Left cardiac atrium (tissue), 4 donors: ENCODE measurements around the gene TFAP2E. TPM values are rescaled to one million over a fixed set of nuclear protein-coding genes. Genes with fewer than 3 reads are reported as not detected.

Experiments
- ATAC-seq, 2 donors: fragments of 200-7000 bp; cut with Tn5 transposase; one replicate each; pipeline ENCODE4 v1.9.1; 2020; ENCODE audit warnings: mild to moderate bottlenecking in 2 of 2, moderate library complexity in 2 of 2
- DNase-seq: peaks from one replicate; pipeline ENCODE4 v3.0.0-alpha.2; 2020
- intact Hi-C, 2 donors: fragments of 100-400 bp; cut with DNase I; formaldehyde crosslinking; loops; one replicate each; pipeline versions ENCODE4 v1.14.1 to v1.15.1; 2022 to 2023
- long read RNA-seq: library from polyadenylated mRNA; unstranded; transcript quantifications from one replicate; pipeline ENCODE4 v2.0.0, GENCODE V29; 2021
- total RNA-seq, 2 donors: library from RNA; stranded (reverse); fragmentation: NEBNext Ultra II Directional; extraction: Animal tissue kit (Norgen Biotek cat#: 25700); gene quantifications; one replicate each; pipeline ENCODE4 v1.2.1, GENCODE V29; 2021
- donor health status: DM: no; HTN: yes; CAD: no.
- donor health status: DM: no; HTN: yes; CAD: no; lungs with severe emphysema.
- donor health status: DM: yes; HTN: yes; CAD: no.
- donor health status: Dilated cardiomyopathy.

The TFAP2E gene
- total RNA-seq: under 1 TPM; 0.32 to 0.47 TPM
- long read RNA-seq: 0 reads

DNA sequence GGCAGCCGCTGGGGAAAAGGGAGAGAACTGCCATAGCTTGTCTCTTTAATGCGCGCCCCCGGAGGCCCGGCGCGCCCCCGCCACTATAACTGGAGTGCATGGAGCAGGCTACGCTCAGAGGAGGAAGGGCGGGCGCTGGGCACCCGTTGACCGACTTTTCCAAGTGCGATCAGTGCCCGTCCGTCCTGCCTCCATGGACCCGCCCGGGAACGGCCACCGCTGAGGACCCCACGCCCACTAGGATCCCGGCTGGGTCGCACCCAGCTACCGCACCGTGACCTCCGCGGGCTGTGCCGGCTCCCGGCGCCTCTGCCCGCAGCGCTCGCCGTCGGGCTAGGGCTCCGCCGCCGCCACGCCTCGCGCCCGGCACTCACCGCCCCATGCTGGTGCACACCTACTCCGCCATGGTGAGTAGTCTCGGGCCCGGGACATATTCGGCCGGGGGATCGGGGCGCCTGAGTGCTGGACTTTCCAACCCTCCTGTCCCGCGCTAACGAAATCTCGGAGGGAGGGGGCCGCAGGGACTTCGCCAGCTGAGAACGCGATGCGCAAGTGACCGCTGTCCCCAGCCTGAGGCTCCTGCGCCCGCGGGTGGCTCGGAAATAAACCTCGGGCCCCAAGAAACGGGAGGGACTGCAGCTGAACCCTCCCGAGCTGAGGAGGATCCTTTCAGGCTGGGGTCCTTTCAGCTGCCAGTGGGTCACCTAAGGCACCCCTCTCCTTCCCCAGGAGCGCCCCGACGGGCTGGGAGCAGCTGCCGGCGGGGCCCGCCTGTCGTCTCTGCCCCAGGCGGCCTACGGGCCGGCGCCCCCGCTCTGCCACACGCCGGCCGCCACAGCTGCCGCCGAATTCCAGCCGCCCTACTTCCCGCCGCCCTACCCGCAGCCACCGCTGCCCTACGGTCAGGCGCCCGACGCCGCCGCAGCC is at the start of gene TFAP2E:
TSS of gene TFAP2E (plus strand) at position 117 of the 927 bp plus-strand sequence. CDS start at position 381, 264 bp downstream.
- DNase-seq: no peak
- intact Hi-C loops: loop anchor here in 1 of 2 donors (10.0 kb wide), 1 partner anchor 201 kb away; no protein-coding TSS in a partner anchor
- peak; percentile 34 to 39 for ATAC-seq

DNA sequence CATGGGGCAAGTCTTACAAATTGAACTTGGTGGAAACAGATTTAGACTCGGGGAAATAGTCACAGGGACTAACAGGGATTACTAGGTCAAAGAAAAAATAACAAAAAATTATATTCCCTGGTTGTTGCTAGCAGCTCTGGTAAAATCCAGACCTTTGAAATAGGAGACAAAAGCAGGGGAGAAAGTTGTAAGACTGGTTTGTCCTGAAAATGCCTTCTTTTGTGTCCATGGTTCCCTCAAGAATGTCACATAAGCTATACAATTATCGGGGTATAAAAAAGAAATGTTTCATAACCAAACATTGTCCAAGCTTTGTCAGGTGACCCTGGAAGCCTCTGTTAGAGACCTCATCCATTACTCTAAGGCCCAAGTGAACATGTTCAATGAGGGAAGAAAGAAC is 49.0 kb upstream of the TFAP2E start:
- ATAC-seq: no peak
- DNase-seq: no peak
- intact Hi-C loops: no loop called here

DNA sequence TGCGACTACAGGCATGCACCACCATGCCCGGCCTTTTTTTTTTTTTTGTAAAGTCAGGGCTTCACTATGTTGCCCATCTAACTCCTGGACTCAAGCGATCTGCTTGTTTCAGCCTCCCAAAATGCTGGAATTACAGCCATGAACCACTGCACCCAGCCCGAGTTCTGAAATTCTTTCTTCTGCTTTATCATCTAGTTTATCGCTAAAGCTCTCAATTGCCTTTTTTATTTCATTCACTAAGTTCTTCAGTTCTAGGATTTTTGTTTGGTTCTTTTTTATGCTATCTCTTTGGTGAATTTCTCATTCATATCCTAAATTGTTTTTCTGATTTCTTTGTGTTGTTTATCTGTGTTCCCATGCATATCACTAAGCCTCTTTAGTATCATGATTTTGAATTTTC is 42.9 kb upstream of the TFAP2E start:
- intact Hi-C loops: no loop called here
- ATAC-seq (no peak), DNase-seq (no peak)

DNA sequence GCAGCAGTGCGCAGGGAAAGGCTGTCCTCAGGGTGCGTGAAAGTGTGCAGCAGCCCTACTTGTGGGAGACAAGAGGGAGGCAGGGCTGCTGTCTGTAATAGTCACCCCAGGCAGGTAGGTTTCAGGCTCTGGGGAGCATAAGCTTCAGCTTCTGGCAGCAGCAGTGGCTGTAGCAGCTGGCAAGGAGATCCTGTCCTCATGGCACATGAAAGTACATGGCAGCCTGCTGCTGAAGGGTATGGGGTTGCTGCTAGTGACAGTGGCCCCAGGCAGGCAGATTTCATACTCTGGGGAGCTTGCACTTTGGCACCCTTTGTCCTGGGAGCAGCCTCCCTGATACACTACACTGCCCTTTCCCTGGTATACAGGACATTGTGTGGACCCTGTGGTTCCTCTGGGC is 42.2 kb upstream of the TFAP2E start:
- no peak for DNase-seq
- peak; percentile 15 to 26 for ATAC-seq
- intact Hi-C loops: no loop called here

DNA sequence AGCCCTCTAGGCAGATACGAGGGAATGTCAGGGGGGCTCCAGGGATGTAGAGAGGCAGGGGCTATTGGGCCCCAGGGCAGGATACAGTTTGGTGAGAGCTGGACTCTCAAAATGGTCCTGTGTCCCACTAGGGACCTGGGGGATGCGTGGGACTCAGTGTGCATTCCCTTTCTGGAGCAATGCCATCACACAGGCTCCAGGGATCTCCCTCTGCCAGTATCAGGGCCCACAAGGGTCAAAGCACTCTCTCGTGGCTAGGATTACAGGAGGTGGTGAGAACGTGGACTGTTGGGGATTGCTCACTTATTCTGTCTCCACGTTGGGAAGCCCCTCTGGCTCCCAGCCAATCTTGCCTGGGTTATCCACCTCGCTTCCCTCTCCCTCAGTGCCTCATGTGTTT is 41.7 kb upstream of the TFAP2E start:
- no peak for DNase-seq
- ATAC-seq: peak in 1 of 2 donors; percentile 21

DNA sequence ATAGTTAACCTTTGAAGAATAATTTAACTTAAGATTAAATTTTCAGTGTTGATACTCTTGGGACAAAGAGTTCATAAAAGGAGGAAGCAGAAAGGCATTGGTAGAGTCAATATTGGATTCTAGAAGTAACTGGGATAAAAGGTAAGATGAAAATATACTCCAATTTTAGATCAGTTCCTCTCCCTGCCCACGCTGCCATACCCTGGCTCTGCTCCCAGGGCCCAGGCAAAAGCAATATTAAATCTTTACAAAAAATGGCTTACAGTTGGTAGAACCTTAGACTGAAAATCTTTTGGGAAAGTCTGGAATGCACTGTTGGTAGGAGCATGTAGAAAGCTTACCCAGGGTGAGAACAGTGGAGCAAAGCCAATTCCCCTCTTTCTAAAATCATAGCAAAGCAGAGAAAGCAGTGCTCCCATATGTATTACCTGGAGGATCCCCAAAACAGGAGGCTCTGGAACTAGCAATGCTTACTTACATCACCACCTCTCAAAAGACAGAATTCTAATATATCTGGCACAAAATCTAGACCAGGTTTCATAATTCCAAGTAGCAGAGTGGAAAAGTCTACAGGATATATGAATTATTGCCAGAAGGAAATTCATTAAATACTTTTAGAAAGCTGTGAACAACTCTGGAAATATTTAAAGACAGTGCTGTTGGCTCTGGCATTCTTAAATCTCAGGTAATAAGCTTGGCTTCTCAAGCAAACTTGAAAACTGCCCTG is 40.5 kb upstream of the TFAP2E start:
- ATAC-seq: peak; percentile 40 to 41
- intact Hi-C loops: no loop called here
- no peak for DNase-seq

More for the DNA sequence above, 41.7 kb upstream of the TFAP2E start:
- intact Hi-C loops: no loop called here

DNA sequence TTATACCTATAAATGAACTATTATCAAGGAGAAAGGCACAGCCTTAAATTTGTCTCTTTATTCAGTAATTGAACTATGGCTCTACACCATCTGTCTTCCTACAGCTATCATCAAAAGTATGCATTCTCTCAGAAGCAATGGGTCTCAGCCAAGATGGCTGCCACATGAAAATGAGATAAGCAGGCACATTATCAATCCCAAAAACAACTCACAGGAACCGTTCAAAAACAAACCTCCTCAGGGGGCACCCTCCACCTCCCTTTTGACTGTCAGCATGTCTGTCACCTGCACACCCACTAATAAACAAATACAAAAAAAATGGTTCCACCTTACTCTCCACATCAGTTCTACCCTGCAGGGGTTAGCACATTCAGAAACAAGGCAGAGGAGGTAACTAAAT is 39.5 kb upstream of the TFAP2E start:
- intact Hi-C loops: no loop called here
- ATAC-seq: no peak

DNA sequence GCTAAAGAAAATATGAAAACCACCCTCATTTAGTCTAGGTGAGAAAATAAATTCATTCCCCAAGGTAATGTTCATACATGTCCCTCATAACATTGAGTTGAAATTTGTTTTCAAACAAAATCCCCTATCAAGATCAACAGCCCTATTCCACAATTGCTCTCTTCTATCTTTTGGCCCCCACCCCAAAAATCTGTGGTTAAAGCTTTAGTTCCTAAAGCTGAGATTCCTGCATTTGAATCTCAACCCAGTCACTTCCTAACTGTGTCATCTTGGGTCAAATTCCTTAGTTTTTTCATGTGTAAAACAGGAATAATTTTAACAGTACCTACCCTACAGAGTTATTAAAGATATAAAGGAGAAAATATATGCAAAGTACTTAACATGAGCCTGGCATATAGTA is 37.9 kb upstream of the TFAP2E start:
- ATAC-seq: no peak
- intact Hi-C loops: no loop called here
- DNase-seq: no peak

More for the DNA sequence above, 39.5 kb upstream of the TFAP2E start:
- DNase-seq: no peak

DNA sequence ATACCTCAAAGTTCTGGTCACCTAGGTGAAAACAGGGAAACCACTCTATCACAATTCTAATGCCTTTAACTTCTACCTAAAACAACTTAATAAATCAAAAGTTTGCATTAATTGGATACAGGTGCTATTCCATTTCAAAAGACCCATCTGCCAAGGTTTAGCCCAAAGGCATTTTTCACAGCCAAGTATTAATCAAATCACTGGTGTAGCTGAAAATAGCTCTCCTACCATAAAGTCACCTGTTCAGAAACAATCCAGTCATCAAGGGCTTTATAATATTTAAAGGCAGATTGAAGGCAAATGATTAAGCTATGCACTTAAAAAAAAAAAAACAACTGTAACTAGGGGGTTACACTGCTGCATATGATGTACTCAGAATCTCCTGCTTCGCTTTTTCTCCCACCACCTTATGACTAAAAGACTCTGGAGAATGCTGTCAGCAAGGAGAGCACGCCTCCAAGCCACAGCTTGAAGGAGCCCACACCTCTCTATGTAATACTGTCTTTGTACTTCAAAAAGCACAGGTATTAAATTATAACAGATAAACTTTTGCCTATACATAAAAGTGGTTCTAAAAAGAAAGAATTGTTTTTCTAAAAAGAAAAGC is 36.5 kb upstream of the TFAP2E start:
- ATAC-seq (no peak), DNase-seq (no peak)
- intact Hi-C loops: no loop called here

DNA sequence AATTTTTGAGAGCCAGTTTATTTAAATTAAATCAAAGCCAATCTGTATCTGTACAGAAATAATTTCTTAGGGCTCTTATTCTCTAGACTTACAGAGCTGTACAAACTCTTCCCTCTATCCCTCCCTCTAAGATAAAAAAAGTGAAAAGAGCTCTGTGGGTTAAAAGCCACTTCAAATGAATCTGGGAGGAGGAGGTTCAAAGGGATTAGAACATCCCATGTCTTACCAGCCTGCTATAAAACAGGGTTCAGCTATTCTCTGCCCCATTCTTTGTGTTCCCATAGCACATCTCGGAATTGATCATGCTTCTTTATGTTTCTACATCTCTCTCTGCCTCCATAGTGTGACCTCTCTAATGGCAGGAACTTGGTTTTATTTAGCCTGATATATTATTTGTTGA is 35.3 kb upstream of the TFAP2E start:
- ATAC-seq (no peak), DNase-seq (no peak)
- intact Hi-C loops: no loop called here

DNA sequence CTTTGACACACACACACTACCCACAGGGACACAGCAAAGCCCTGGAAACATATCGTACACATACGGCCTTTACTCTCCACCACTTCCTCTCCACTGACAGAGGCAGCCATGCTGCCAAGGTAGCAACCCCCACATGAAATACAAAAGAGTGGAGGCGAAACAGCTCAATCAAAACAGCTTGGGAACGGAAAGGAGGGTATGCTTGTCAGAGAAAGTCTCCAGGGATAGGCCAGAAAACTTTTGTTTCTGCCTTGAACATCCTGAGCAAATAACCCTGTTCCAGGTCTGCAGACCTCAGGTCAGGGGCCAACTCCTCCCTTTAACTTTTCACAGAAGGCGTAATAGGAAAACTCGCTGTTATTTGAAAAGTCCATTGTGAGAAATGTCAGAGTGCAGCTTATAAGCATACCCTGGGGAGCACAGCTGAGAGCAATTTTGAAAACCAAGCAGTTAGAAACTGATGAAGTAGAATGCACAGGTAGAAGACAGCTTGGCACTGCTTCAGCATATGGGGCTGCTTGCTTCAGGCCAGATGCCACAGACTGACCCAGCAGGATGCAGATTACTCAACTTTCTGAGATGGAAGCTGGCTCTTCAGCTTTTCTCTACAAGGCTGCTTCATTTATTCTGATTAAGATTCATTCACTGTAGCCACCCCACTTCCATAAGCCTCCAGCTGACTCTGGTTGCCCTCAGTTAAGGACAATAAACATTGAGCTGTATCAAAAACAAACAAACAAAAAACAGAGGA is 33.9 kb upstream of the TFAP2E start:
- intact Hi-C loops: no loop called here
- no peak for DNase-seq
- peak; percentile 35 to 41 for ATAC-seq

DNA sequence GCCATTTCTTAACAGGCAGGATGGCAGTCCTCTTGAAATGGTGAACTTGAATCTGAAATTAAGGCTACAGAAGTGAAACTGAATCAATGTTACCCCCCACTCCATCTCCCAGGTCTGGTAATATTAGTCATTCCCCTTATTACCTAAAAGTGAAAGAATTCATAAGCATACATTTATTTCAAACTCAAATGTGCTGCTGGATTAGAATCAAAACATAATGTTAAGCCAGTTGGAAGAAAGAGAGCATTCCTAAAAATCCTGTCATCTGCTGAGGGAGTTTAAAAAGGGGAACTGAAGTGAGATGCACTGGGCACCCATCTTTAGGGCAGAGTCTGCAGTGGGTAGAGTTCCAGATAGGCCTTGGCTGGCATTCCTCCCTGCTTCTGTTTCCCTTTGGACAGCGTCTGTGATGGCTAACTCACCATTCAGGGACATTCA is 33.3 kb upstream of the TFAP2E start:
- intact Hi-C loops: no loop called here
- peak; percentile 69 to 73 for ATAC-seq
- DNase-seq: no peak

DNA sequence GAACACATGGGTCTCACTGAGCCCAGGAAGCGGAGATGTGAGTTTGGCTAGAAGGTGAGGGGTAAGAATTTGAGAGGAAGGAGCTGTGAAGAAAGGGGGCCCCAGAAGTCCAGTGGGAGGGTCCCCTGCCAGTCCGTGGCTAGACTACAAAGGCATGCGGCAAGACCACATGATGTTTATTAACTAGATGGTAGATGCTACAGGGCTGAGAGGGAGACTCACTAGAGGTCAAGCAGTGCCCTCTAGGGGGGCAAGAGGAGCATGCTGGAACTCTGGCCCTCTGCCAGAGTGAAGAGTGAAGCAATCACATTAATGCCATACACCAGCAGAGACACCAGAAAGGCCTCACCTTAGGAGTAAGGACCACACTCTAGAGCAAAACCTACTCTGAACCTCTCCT is 28.1 kb upstream of the TFAP2E start:
- peak; percentile 73 to 86 for ATAC-seq
- peak; percentile 73 for DNase-seq
- intact Hi-C loops: no loop called here

DNA sequence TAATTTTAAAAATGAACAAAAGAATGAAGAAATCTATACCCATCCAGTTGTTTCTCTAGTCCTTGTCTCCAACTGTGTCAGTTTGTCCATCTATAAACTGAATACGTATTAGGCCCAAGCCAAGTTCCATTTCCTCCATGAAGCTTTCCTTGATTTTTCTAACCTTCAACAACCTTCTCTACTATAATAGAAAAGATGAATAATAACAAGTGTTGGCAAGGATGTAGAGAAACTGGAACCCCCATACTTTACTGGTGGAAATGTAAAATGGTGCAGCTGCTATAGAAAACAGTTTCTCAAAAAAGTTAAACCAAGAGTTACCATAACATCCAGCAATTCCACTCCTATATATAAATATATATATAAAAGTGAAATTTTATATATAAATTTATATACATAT is 26.5 kb upstream of the TFAP2E start:
- intact Hi-C loops: no loop called here
- DNase-seq: no peak
- ATAC-seq: no peak

DNA sequence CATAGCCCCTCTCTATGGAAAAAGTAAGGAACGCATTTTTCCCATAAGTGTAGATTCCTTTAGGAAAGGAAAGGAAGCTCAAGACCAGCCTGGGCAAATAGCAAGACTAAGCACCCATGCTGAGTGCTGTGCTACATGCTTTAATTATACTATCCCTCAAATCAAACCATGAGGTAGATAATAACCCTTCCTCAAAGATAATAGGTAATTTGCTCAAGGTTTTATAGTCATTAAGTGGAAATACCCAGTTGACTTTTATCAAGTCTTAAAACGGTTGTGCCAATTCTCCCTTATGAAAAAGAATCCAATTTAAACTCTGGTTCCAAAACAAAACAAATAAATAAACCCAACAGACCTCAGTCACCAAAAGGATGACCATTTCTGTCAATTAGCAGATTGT is 19.3 kb upstream of the TFAP2E start:
- DNase-seq (no peak), ATAC-seq (no peak)
- intact Hi-C loops: no loop called here

DNA sequence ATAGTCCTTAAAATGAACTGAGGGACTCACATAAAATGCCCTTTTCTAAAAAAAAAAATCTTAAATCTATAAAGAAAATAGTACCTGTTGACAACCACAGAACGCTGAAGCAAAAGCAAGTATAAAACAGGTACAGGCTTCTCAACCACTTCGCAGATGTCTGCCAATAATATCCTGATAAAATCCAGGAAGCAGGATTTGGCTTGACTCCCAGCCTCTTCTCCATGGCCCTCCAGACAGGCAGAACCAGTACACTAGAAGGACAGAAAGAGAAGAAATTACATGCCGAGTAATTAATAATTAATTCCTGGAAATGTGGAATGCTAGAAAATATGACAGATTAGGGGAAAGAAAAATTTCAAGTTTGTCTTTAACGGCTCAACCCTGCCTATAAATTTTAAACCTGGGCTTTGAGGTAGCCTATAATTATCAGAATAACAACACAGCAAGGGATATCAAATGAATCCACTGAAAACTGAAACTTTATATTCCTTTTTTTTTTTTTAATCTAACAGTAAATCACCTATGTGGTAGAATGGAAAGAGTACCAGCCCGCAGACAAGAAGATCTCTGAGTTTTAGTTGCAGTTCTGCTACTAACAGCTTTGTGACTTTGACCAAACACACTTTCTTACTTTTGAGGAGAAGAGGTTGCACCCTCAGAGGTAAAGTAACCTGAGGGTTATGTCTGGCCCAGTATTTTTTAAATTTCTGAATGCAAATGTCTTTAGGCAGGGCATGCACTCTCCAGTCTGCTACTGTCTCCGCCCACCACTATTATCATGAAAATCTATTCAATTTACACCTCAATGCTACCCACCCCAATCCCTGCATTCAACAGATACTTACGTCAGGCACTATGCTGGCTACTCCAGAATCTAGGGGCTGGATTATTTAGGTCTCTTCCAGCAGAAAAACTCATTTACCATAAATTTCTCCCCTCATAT is 18.6 kb upstream of the TFAP2E start:
- DNase-seq (no peak), ATAC-seq (no peak)
- intact Hi-C loops: no loop called here

DNA sequence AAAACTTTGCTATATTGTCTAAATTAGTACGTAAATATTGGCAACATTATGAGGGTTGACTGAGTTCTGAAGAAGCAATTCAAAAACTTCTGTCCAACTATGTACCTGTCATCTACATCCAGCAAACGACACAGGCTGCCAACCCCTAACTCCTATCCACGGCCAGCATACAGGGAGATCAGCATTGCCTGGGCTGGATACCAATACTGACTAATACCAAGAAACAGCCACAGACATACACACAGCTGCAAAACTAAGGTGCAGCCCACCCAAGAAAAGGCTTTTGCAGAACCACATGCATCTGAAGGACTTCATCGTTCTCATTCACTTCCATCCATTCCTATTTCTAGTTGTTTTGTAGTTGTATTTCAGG is 17.9 kb upstream of the TFAP2E start:
- DNase-seq (no peak), ATAC-seq (no peak)
- intact Hi-C loops: no loop called here
